Muscle layer of duodenum (tissue), 2 donors: Measurements from ENCODE around the gene PAAF1.
"Not testable (repeated sequence)": the region's sequence is repeated elsewhere in the genome, so short reads cannot be mapped to it uniquely, and the experiment has no call there.

ENCODE experiments used
- H3K27ac ChIP-seq: one replicate; pipeline ENCODE4 v1.7.0; 2013; ENCODE audit warnings: mild to moderate bottlenecking, low read length
- H3K27me3 ChIP-seq: one replicate; pipeline ENCODE4 v1.7.0; 2013; ENCODE audit warnings: low read depth, mild to moderate bottlenecking, control low read depth, low read length
- H3K36me3 ChIP-seq, 2 donors: one replicate each; pipeline ENCODE4 v1.7.0; 2013; ENCODE audit warnings: low read length in 2 of 2, control low read depth in 1 of 2, mild to moderate bottlenecking in 1 of 2; ENCODE audit not compliant: insufficient read depth in 2 of 2, control insufficient read depth in 1 of 2
- H3K4me1 ChIP-seq, 2 donors: one replicate each; pipeline ENCODE4 v1.7.0; 2013; ENCODE audit warnings: low read length in 2 of 2, mild to moderate bottlenecking in 2 of 2, control low read depth in 1 of 2, moderate library complexity in 1 of 2; ENCODE audit not compliant: insufficient read depth in 2 of 2, control insufficient read depth in 1 of 2
- H3K4me3 ChIP-seq, 2 donors: one replicate each; pipeline ENCODE4 v1.7.0; 2013; ENCODE audit warnings: low read length in 2 of 2, low read depth in 1 of 2, mild to moderate bottlenecking in 1 of 2
- H3K9me3 ChIP-seq, 2 donors: one replicate each; pipeline ENCODE4 v1.7.0; 2013; ENCODE audit warnings: low read length in 2 of 2, control low read depth in 1 of 2, mild to moderate bottlenecking in 1 of 2; ENCODE audit not compliant: control insufficient read depth in 1 of 2
- donor health status: healthy.

The PAAF1 gene

GRCh38 chr11:73860202-73860601 is 16.6 kb upstream of the PAAF1 start:
- H3K27me3 ChIP-seq: no peaks in the 10 kb centered on the region
- no peak overlapping the region for H3K27ac ChIP-seq
- no peaks in the 10 kb centered on the region for H3K4me1 ChIP-seq
- no peak overlapping the region for H3K4me3 ChIP-seq
- H3K9me3 ChIP-seq: no peaks in the 10 kb centered on the region
- H3K36me3 ChIP-seq: peaks cover 10 to 13% of the 10 kb centered on the region in 2 donors

- Histone ChIP-seq H3K27ac (no peak overlapping the region), H3K27me3 (no peaks in the 10 kb centered on the region), H3K4me3 (no peak overlapping the region), H3K36me3 (peaks cover 11 to 13% of the 10 kb centered on the region in 2 donors), H3K4me1 (no peaks in the 10 kb centered on the region), H3K9me3 (no peaks in the 10 kb centered on the region)
Observed at GRCh38 chr11:73862986-73863385, 13.8 kb upstream of the PAAF1 start.

- Histone ChIP-seq H3K4me1 (no peaks in the 10 kb centered on the region), H3K36me3 (peaks cover 7 to 11% of the 10 kb centered on the region in 2 donors), H3K4me3 (no peak overlapping the region), H3K27ac (no peak overlapping the region), H3K27me3 (no peaks in the 10 kb centered on the region), H3K9me3 (no peaks in the 10 kb centered on the region)
Observed at GRCh38 chr11:73866095-73866579, 10.7 kb upstream of the PAAF1 start.

- Histone ChIP-seq H3K9me3 (no peaks in the 10 kb centered on the region), H3K4me1 (no peaks in the 10 kb centered on the region), H3K36me3 (peaks cover 7 to 11% of the 10 kb centered on the region in 2 donors), H3K4me3 (no peak overlapping the region), H3K27ac (no peak overlapping the region), H3K27me3 (no peaks in the 10 kb centered on the region)
Observed at GRCh38 chr11:73866586-73866996, 10.2 kb upstream of the PAAF1 start.

- Histone ChIP-seq H3K4me1 (peaks cover 0 to 1% of the 10 kb centered on the region in 2 donors), H3K4me3 (no peak overlapping the region), H3K9me3 (no peaks in the 10 kb centered on the region), H3K27me3 (no peaks in the 10 kb centered on the region), H3K36me3 (peaks cover 16% of the 10 kb centered on the region in 2 donors), H3K27ac (no peak overlapping the region)
Observed at GRCh38 chr11:73869332-73869949, 7.4 kb upstream of the PAAF1 start.

- H3K4me1 ChIP-seq: peaks cover 0 to 10% of the 10 kb centered on the region in 2 donors
Observed at GRCh38 chr11:73870261-73870660, 6.5 kb upstream of the PAAF1 start.

GRCh38 chr11:73872749-73873357 is 3.9 kb upstream of the PAAF1 start:
- Histone ChIP-seq H3K36me3 (peaks cover 13 to 23% of the 10 kb centered on the region in 2 donors), H3K4me1 (peaks cover 3 to 24% of the 10 kb centered on the region in 2 donors), H3K9me3 (no peaks in the 10 kb centered on the region), H3K4me3 (no peak overlapping the region), H3K27ac (no peak overlapping the region), H3K27me3 (no peaks in the 10 kb centered on the region)

More at GRCh38 chr11:73870261-73870660, 6.5 kb upstream of the PAAF1 start:
- Histone ChIP-seq H3K36me3 (peaks cover 14 to 20% of the 10 kb centered on the region in 2 donors), H3K27me3 (no peaks in the 10 kb centered on the region), H3K9me3 (no peaks in the 10 kb centered on the region), H3K27ac (no peak overlapping the region), H3K4me3 (no peak overlapping the region)

GRCh38 chr11:73875380-73875779 is 1.4 kb upstream of the PAAF1 start:
- peak overlapping the region; percentile 83 to 93 for H3K4me3 ChIP-seq
- peaks cover 13 to 23% of the 10 kb centered on the region in 2 donors for H3K36me3 ChIP-seq
- peaks cover 4 to 24% of the 10 kb centered on the region in 2 donors for H3K4me1 ChIP-seq
- no peaks in the 10 kb centered on the region for H3K27me3 ChIP-seq
- H3K9me3 ChIP-seq: no peaks in the 10 kb centered on the region
- H3K27ac ChIP-seq: peak overlapping the region; percentile 98

GRCh38 chr11:73875840-73876239 is 959 bp upstream of the PAAF1 start:
- Histone ChIP-seq H3K9me3 (no peaks in the 10 kb centered on the region), H3K4me1 (peaks cover 4 to 24% of the 10 kb centered on the region in 2 donors), H3K4me3 (peak overlapping the region; percentile 83 to 93), H3K27ac (peak overlapping the region; percentile 98), H3K36me3 (peaks cover 13 to 23% of the 10 kb centered on the region in 2 donors), H3K27me3 (no peaks in the 10 kb centered on the region)

GRCh38 chr11:73878771-73879170 is 2.0 kb downstream of the PAAF1 start:
- Histone ChIP-seq H3K4me3 (no peak overlapping the region), H3K9me3 (no peaks in the 10 kb centered on the region), H3K27ac (no peak overlapping the region), H3K36me3 (peaks cover 0 to 9% of the 10 kb centered on the region in 2 donors), H3K4me1 (peaks cover 4 to 24% of the 10 kb centered on the region in 2 donors), H3K27me3 (no peaks in the 10 kb centered on the region)

GRCh38 chr11:73880449-73880848 is 3.6 kb downstream of the PAAF1 start:
- H3K27me3 ChIP-seq, H3K4me3 ChIP-seq, H3K36me3 ChIP-seq, H3K9me3 ChIP-seq, H3K27ac ChIP-seq: not testable (repeated sequence)
- H3K4me1 ChIP-seq: peaks cover 4 to 13% of the 10 kb centered on the region in 2 donors
